ENCODE results near the gene SLC25A42. TPM values are rescaled to one million over a fixed set of nuclear protein-coding genes. Genes with fewer than 3 reads are reported as not detected.

Gene SLC25A42
- total and polyA plus RNA-seq, 2 donors (not counting 1 experiment from before 2014, with no cell fraction given) = 36.5 to 83.9 TPM

DNA sequence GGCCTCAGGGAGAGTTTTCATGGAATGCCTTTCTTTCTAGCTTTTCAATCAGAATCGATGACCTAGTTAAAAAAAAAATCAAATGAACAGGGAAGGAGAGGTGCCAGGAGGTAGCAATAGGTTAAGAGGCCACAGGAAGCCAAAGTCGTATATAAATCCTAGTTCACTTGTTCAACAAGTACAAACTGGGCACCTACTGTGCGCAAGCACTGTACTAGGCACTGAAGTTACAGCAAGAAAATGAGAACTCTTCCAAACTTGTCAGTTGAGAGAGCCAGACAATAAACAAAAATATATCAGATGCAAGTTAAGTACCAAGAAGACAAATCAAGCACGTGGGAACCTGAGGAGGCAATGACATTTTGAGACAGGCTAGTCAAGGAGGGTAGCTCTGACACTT is 36.6 kb upstream of the SLC25A42 start:
- H3K27me3 ChIP-seq (replicated peaks in 1 of 4; ENCODE audit: control extremely low read depth in 1 of 4, control insufficient read depth in 3 of 4, insufficient read depth in 4 of 4, low read length in 3 of 4) = no peaks in the 10 kb centered on the region
- H3K36me3 ChIP-seq (replicated peaks in 1 of 2; ENCODE audit: control extremely low read depth in 1 of 2, control insufficient read depth in 1 of 2, extremely low read depth in 1 of 2, insufficient read depth in 2 of 2, low read length in 1 of 2) = peaks cover 5 to 57% of the 10 kb centered on the region in 2 experiments
- no CpG with 5 or more reads among the region's 4 CpGs for WGBS (ENCODE audit: insufficient coverage)
- intact Hi-C loops (cut with micrococcal nuclease) = no loop called here
- H3K4me3 Mint-ChIP-seq = no peak overlapping the region
- H2AFZ ChIP-seq (ENCODE audit: insufficient read depth, low read depth, low read length, poor library complexity, severe bottlenecking) = no peak overlapping the region
- peaks cover 25% of the 10 kb centered on the region for H3K4me1 Mint-ChIP-seq
- no peak overlapping the region for H3K4me3 ChIP-seq (ENCODE audit: control extremely low read depth in 1 of 5, extremely low read depth in 1 of 5, insufficient read depth in 1 of 5, low read depth in 2 of 5, low read length in 4 of 5)
- DNase-seq (no peak), ATAC-seq (ENCODE audit: low read depth) (no peak)
- peaks cover 42% of the 10 kb centered on the region for H4K20me1 ChIP-seq (ENCODE audit: control insufficient read depth, insufficient read depth, low read length, poor library complexity, severe bottlenecking)
- no peak overlapping the region for H3K27ac ChIP-seq (ENCODE audit: low read length in 2 of 2)
- no peak overlapping the region for H3K4me2 ChIP-seq (replicated peaks; ENCODE audit: low read depth, low read length, poor library complexity, severe bottlenecking)
- no peak overlapping the region for H3K9ac ChIP-seq (ENCODE audit: low read length)
- H3K27me3 Mint-ChIP-seq = no peaks in the 10 kb centered on the region
- TF ChIP-seq EZH2 (IDR thresholded peaks at IDR 0.05; ENCODE audit: borderline replicate concordance, insufficient read depth, low read depth, low read length, poor library complexity, severe bottlenecking) (no peak), CTCF (IDR thresholded peaks at IDR 0.05) (no peak)
- H3K4me1 ChIP-seq (ENCODE audit: control insufficient read depth in 2 of 2, insufficient read depth in 2 of 2, low read length in 2 of 2) = peaks cover 5 to 7% of the 10 kb centered on the region in 2 donors
- ChIA-PET CTCF (no interaction called here), POLR2A (no interaction called here)
- no peaks in the 10 kb centered on the region for H3K9me3 Mint-ChIP-seq (ENCODE audit: insufficient read depth)
- H3K79me2 ChIP-seq (ENCODE audit: control insufficient read depth, insufficient read depth, low read length) = peaks cover 94% of the 10 kb centered on the region
- no peak overlapping the region for H3K27ac Mint-ChIP-seq
- H3K9me3 ChIP-seq (ENCODE audit: control extremely low read depth in 1 of 3, control insufficient read depth in 2 of 3, insufficient read depth in 1 of 3, low read length in 2 of 3) = no peaks in the 10 kb centered on the region

DNA sequence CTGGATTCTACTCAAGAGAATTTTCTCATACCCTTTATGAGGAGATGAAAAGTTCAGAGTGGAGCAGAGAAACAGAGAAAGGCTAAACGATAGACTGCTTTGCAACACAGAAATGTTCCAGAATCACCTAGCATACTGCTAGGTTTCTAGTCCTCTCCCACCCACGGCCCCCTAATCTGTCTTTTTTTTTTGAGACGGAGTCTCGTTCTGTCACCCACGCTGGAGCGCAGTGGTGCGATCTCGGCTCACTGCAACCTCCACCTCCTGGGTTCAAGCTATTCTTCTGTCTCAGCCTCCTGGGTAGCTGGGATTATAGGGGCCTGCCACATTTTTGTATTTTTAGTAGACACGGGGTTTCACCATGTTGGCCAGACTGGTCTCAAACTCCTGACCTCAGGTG is 35.3 kb upstream of the SLC25A42 start:
- peaks cover 91% of the 10 kb centered on the region for H3K79me2 ChIP-seq (ENCODE audit: control insufficient read depth, insufficient read depth, low read length)
- no peak overlapping the region for H3K4me2 ChIP-seq (replicated peaks; ENCODE audit: low read depth, low read length, poor library complexity, severe bottlenecking)
- H3K27ac ChIP-seq (ENCODE audit: low read length in 2 of 2) = no peak overlapping the region
- H3K27ac Mint-ChIP-seq = no peak overlapping the region
- no peaks in the 10 kb centered on the region for H3K9me3 ChIP-seq (ENCODE audit: control extremely low read depth in 1 of 3, control insufficient read depth in 2 of 3, insufficient read depth in 1 of 3, low read length in 2 of 3)
- H3K9me3 Mint-ChIP-seq (ENCODE audit: insufficient read depth) = no peaks in the 10 kb centered on the region
- ATAC-seq (ENCODE audit: low read depth) = no peak
- peaks cover 11 to 14% of the 10 kb centered on the region in 2 donors for H3K4me1 ChIP-seq (ENCODE audit: control insufficient read depth in 2 of 2, insufficient read depth in 2 of 2, low read length in 2 of 2)
- no peaks in the 10 kb centered on the region for H3K27me3 ChIP-seq (replicated peaks in 1 of 4; ENCODE audit: control extremely low read depth in 1 of 4, control insufficient read depth in 3 of 4, insufficient read depth in 4 of 4, low read length in 3 of 4)
- TF ChIP-seq CTCF (IDR thresholded peaks at IDR 0.05) = no peak
- TF ChIP-seq EZH2 (IDR thresholded peaks at IDR 0.05; ENCODE audit: borderline replicate concordance, insufficient read depth, low read depth, low read length, poor library complexity, severe bottlenecking) = no peak
- H3K36me3 ChIP-seq (replicated peaks in 1 of 2; ENCODE audit: control extremely low read depth in 1 of 2, control insufficient read depth in 1 of 2, extremely low read depth in 1 of 2, insufficient read depth in 2 of 2, low read length in 1 of 2) = peaks cover 5 to 48% of the 10 kb centered on the region in 2 experiments
- peaks cover 39% of the 10 kb centered on the region for H4K20me1 ChIP-seq (ENCODE audit: control insufficient read depth, insufficient read depth, low read length, poor library complexity, severe bottlenecking)
- no peak overlapping the region for H3K4me3 Mint-ChIP-seq
- H3K4me3 ChIP-seq (ENCODE audit: control extremely low read depth in 1 of 5, extremely low read depth in 1 of 5, insufficient read depth in 1 of 5, low read depth in 2 of 5, low read length in 4 of 5) = no peak overlapping the region
- no peak for DNase-seq
- peaks cover 22% of the 10 kb centered on the region for H3K4me1 Mint-ChIP-seq
- ChIA-PET CTCF (no interaction called here), POLR2A (no interaction called here)
- H2AFZ ChIP-seq (ENCODE audit: insufficient read depth, low read depth, low read length, poor library complexity, severe bottlenecking) = no peak overlapping the region
- H3K27me3 Mint-ChIP-seq = no peaks in the 10 kb centered on the region
- intact Hi-C loops (cut with micrococcal nuclease) = no loop called here
- WGBS (ENCODE audit: insufficient coverage) = 97% methylated on average over 6 of the region's 9 CpGs
- H3K9ac ChIP-seq (ENCODE audit: low read length) = no peak overlapping the region
